ENCODE data around the gene LIF.

- TF ChIP-seq CTCF (IDR thresholded peaks at IDR 0.05) (no peak), ZFX (IDR thresholded peaks at IDR 0.05; ENCODE audit: borderline replicate concordance) (no peak)
These were observed 17.8 kb downstream of the LIF start for GRCh38 chr22:30228509-30229359.

Data from 22Rv1 (cell line).